Measurements from ENCODE around the gene RASSF4. TPM values are rescaled to one million over a fixed set of nuclear protein-coding genes. Genes with fewer than 3 reads are reported as not detected.

RASSF4 gene
- total and polyA plus RNA-seq, 2 donors from 2014 or later: 76.4 to 83.1 TPM

GRCh38 chr10:44980309-44981171, 20.9 kb downstream of the RASSF4 start:
- H3K9ac ChIP-seq (ENCODE audit: low read length in 3 of 3): peak overlapping the region in 1 of 3 donors; percentile 23
- FAIRE-seq: no peak
- intact Hi-C loops (cut with DNase I): no loop called here

GRCh38 chr10:44981172-44982113, 21.8 kb downstream of the RASSF4 start:
- no peaks in the 10 kb centered on the region for H3K27me3 ChIP-seq (ENCODE audit: control insufficient read depth, insufficient read depth, low read length)
- no peaks in the 10 kb centered on the region for H3K9me3 ChIP-seq (ENCODE audit: control insufficient read depth in 2 of 3, insufficient read depth in 1 of 3, low read length in 3 of 3)
- no peak overlapping the region for H3K4me3 ChIP-seq (ENCODE audit: low read length in 3 of 3)
- intact Hi-C loops (cut with DNase I): no loop called here
- peaks cover 0 to 38% (median 9%) of the 10 kb centered on the region in 3 donors for H3K36me3 ChIP-seq (ENCODE audit: control insufficient read depth in 2 of 3, insufficient read depth in 3 of 3, low read length in 3 of 3)
- DNase-seq (peak in 2 of 5 donors; percentile 44 to 81), FAIRE-seq (no peak)
- H3K27ac ChIP-seq (ENCODE audit: low read depth in 2 of 2, low read length in 2 of 2): peak overlapping the region; percentile 49 to 79
- H3K9ac ChIP-seq (ENCODE audit: low read length in 3 of 3): peak overlapping the region in 1 of 3 donors; percentile 23
- H3K4me1 ChIP-seq (ENCODE audit: control insufficient read depth in 2 of 3, insufficient read depth in 2 of 3, low read depth in 1 of 3, low read length in 3 of 3): peaks cover 0 to 46% (median 26%) of the 10 kb centered on the region in 3 donors
- TF ChIP-seq, protein P1, sequence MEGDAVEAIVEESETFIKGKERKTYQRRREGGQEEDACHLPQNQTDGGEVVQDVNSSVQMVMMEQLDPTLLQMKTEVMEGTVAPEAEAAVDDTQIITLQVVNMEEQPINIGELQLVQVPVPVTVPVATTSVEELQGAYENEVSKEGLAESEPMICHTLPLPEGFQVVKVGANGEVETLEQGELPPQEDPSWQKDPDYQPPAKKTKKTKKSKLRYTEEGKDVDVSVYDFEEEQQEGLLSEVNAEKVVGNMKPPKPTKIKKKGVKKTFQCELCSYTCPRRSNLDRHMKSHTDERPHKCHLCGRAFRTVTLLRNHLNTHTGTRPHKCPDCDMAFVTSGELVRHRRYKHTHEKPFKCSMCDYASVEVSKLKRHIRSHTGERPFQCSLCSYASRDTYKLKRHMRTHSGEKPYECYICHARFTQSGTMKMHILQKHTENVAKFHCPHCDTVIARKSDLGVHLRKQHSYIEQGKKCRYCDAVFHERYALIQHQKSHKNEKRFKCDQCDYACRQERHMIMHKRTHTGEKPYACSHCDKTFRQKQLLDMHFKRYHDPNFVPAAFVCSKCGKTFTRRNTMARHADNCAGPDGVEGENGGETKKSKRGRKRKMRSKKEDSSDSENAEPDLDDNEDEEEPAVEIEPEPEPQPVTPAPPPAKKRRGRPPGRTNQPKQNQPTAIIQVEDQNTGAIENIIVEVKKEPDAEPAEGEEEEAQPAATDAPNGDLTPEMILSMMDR (IDR thresholded peaks at IDR 0.05; ENCODE audit: borderline replicate concordance, extremely low read depth, insufficient read depth): no peak

More at GRCh38 chr10:44980309-44981171, 20.9 kb downstream of the RASSF4 start:
- H3K36me3 ChIP-seq (ENCODE audit: control insufficient read depth in 2 of 3, insufficient read depth in 3 of 3, low read length in 3 of 3): peaks cover 0 to 41% (median 9%) of the 10 kb centered on the region in 3 donors
- H3K27me3 ChIP-seq (ENCODE audit: control insufficient read depth, insufficient read depth, low read length): no peaks in the 10 kb centered on the region
- peaks cover 0 to 52% (median 35%) of the 10 kb centered on the region in 3 donors for H3K4me1 ChIP-seq (ENCODE audit: control insufficient read depth in 2 of 3, insufficient read depth in 2 of 3, low read depth in 1 of 3, low read length in 3 of 3)
- no peak overlapping the region for H3K4me3 ChIP-seq (ENCODE audit: low read length in 3 of 3)
- TF ChIP-seq, protein P1 (IDR thresholded peaks at IDR 0.05; ENCODE audit: borderline replicate concordance, extremely low read depth, insufficient read depth): no peak
- H3K9me3 ChIP-seq (ENCODE audit: control insufficient read depth in 2 of 3, insufficient read depth in 1 of 3, low read length in 3 of 3): no peaks in the 10 kb centered on the region
- DNase-seq: peak in 2 of 5 donors; percentile 60 to 75
- H3K27ac ChIP-seq (ENCODE audit: low read depth in 2 of 2, low read length in 2 of 2): peak overlapping the region in 1 of 2 donors; percentile 79

DNA sequence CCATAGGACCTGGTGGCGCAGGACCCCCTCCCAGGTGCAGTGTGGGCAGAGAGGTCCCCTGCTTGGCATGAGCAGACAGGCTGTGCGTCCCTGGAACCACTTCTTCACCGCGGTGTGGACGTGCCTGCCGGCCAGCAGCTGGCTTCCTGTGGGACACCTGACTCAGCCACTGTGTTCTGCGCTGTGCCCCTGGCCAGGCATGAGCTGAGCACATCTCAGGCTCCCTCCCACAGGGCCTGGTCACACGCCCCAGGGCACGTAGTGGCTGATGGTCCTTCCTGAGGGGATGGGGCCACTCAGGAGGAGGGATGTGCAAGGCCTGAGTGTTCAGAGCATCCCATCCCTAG, 22.5 kb downstream of the RASSF4 start:
- DNase-seq (peak in 2 of 5 donors; percentile 50 to 85), FAIRE-seq (no peak)
- Histone ChIP-seq H3K27ac (ENCODE audit: low read depth in 2 of 2, low read length in 2 of 2) (peak overlapping the region in 1 of 2 donors; percentile 49), H3K9me3 (ENCODE audit: control insufficient read depth in 2 of 3, insufficient read depth in 1 of 3, low read length in 3 of 3) (no peaks in the 10 kb centered on the region), H3K27me3 (ENCODE audit: control insufficient read depth, insufficient read depth, low read length) (no peaks in the 10 kb centered on the region), H3K36me3 (ENCODE audit: control insufficient read depth in 2 of 3, insufficient read depth in 3 of 3, low read length in 3 of 3) (peaks cover 0 to 38% (median 9%) of the 10 kb centered on the region in 3 donors), H3K9ac (ENCODE audit: low read length in 3 of 3) (no peak overlapping the region), H3K4me1 (ENCODE audit: control insufficient read depth in 2 of 3, insufficient read depth in 2 of 3, low read depth in 1 of 3, low read length in 3 of 3) (peaks cover 0 to 40% (median 20%) of the 10 kb centered on the region in 3 donors), H3K4me3 (ENCODE audit: low read length in 3 of 3) (no peak overlapping the region)
- TF ChIP-seq, protein P1 (IDR thresholded peaks at IDR 0.05; ENCODE audit: borderline replicate concordance, extremely low read depth, insufficient read depth): no peak
- intact Hi-C loops (cut with DNase I): no loop called here

Data from kidney (tissue), 14 donors.